ENCODE data around the gene ZNF791. TPM values are rescaled to one million over a fixed set of nuclear protein-coding genes. Genes with fewer than 3 reads are reported as not detected.

ZNF791 gene
- total RNA-seq, 2 donors from 2014 or later, result 26.8 to 28.5 TPM

Other genes with a start within 250 kb of the ZNF791 start
- gene ZNF442, start 245.2 kb upstream of the ZNF791 start, total RNA-seq, result 1 to 10 TPM; 4.9 to 7.7 TPM
- 1 to 10 TPM; 4.1 to 4.6 TPM for gene ZNF799, start 209.6 kb upstream of the ZNF791 start, total RNA-seq
- 1 to 10 TPM; 2.8 to 4.6 TPM for gene ZNF443, start 169.9 kb upstream of the ZNF791 start, total RNA-seq
- 1 to 10 TPM; 2.9 to 3.0 TPM for gene ZNF709, start 126.1 kb upstream of the ZNF791 start, total RNA-seq
- gene ZNF564, start 59.4 kb upstream of the ZNF791 start, total RNA-seq, result 10 to 100 TPM; 11.8 to 12.6 TPM
- 1 to 10 TPM; 5.4 to 6.3 TPM for gene ZNF490, start 107 bp upstream of the ZNF791 start, total RNA-seq
- gene MAN2B1, start 55.8 kb downstream of the ZNF791 start, total RNA-seq, result 10 to 100 TPM; 57.2 to 95.8 TPM
- 1 to 10 TPM; 6.7 to 6.9 TPM for gene WDR83, start 55.9 kb downstream of the ZNF791 start, total RNA-seq
- gene DHPS, start 71.0 kb downstream of the ZNF791 start, total RNA-seq, result 10 to 100 TPM; 47.2 to 52.6 TPM
- gene GNG14, start 77.1 kb downstream of the ZNF791 start, total RNA-seq, result not detected
- gene FBXW9, start 85.7 kb downstream of the ZNF791 start, total RNA-seq, result 1 to 10 TPM; 3.1 to 3.6 TPM
- gene TNPO2, start 113.0 kb downstream of the ZNF791 start, total RNA-seq, result 10 to 100 TPM; 57.5 to 59.2 TPM
- 100 to 1,000 TPM; 109 to 121 TPM for gene TRIR, start 123.8 kb downstream of the ZNF791 start, total RNA-seq
- 10 to 100 TPM; 41.2 to 42.6 TPM for gene GET3, start 126.6 kb downstream of the ZNF791 start, total RNA-seq
- not detected for gene BEST2, start 140.9 kb downstream of the ZNF791 start, total RNA-seq
- 10 to 100 TPM; 20.2 to 21.7 TPM for gene HOOK2, start 164.6 kb downstream of the ZNF791 start, total RNA-seq
- gene JUNB, start 180.6 kb downstream of the ZNF791 start, total RNA-seq, result 100 to 1,000 TPM; 193 to 418 TPM
- gene PRDX2, start 190.9 kb downstream of the ZNF791 start, total RNA-seq, result 100 to 1,000 TPM; 126 to 130 TPM
- gene THSD8, start 191.1 kb downstream of the ZNF791 start, total RNA-seq, result 1 to 10 TPM in 1 of 2 donors, under 1 TPM in 1; 1.00 to 1.6 TPM
- gene RNASEH2A, start 195.7 kb downstream of the ZNF791 start, total RNA-seq, result 1 to 10 TPM; 4.3 to 5.1 TPM
- not detected for gene RTBDN, start 223.7 kb downstream of the ZNF791 start, total RNA-seq
- under 1 TPM in 1 of 2 donors, not detected in 1; 0.37 TPM for gene MAST1, start 227.6 kb downstream of the ZNF791 start, total RNA-seq